CD4-positive, alpha-beta T cell treated with Interleukin-17A for 1 hour (primary cell): ENCODE data around the gene CD3E.
A peak's percentile ranks its signal among the peaks of the same experiment; 100 is the strongest.

Experiments
- DNase-seq: peaks from one replicate; pipeline ENCODE4 v3.0.0-alpha.2; 2020

CD3E gene

DNA sequence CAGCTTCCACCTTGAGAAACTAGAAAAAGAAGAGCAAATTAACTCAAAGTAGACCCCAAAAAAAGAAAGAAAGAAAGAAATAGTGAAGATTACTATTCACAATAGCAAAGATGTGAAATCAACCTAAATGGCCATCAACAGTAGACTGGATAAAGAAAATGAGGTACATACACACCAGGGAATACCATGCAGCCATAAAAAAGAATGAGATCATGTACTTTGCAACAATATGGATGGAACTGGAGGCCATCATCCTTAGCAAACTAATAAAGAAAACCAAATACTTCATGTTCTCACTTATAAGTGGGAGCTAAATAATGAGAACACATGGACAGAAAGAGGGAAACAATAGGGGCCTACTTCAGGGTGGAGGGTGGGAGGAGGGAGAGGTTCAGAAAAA, 24.2 kb downstream of the CD3E start:
- DNase-seq = no peak

DNA sequence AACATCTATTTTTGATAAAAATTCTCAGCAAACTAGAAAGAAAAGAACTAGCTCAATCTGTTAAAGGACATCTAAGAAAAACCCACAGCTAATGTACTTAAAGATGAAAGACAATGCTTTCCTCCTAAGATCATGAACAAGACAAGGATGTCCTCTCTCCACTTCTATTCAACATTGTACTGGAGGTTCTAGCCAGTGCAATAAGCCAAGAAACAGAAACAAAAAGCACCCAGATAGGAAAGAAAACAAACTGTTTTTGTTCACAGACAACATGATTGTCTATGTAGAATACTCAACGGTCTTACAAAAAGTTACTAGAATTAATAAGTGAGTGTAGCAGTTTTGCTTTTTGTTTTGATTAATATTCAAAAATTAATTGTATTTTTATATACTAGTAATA, 30.2 kb downstream of the CD3E start:
- peak; percentile 63 for DNase-seq

DNA sequence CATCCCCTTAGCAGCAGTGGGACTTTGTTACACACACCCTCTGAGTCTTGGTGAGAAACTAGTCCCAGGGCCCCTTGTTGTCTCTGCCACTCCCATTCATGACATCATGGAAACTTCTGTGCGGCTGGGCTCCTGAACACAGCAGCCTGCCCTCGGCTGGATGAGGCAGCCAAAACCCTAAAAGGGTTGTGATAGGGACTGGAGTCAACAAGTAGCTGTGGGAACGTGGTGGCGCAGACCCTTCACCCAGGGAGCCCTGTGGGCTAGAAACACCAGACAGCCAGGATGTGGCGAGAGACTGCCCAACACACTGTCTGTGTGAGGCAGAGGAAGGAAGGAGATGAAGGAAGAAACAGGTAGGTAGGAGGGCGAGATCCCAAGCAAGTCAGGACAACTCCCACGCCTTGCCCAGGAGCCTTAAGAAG, 34.1 kb downstream of the CD3E start:
- peak; percentile 94 for DNase-seq

DNA sequence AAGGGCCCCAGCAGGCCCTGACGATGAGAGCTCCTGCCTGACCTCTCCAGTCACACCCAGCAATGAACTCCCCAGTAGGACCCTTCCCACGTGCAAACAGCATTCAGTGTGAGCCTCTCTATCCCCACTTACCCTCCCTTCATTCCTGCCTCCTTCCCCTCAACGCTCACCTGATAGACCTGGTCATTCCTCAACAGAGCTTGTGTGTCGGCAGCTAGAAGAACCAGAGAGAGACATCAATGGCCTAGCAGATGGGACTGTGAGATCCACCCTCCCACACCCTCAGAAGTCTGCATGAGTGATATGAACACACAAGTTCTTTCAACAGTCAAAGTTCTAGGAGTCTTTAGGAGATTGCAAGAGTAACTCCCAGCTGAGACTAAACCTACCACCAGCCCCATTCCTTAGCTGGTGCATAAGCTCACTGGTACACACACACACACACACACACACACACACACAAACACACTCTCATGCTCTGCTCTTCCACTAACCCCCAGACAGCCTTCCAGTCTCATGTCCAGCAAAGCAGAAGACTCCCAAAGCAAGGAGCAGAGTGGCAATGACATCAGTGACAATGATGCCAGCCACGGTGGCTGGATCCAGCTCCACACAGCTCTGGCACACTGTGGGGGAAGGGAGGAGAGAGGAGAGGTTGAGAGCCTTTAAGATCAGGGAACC, 34.9 kb downstream of the CD3E start:
- peak; percentile 48 for DNase-seq

DNA sequence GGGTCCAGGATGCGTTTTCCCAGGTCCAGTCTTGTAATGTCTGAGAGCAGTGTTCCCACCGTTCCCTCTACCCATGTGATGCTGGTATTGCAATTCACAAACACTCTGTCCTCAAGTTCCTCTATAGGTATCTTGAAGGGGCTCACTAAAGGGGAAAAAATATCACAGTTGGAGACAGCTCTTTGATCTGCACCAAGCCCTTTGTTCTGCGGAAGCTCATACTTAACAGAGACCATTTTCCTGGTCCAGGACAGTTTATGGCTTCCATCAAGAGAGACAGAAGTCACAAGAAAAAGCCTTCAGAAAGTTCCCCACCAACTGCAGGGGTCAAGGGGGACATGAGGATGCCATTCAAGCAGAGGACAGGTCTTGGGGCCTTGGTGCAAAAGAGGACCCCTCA, 35.9 kb downstream of the CD3E start:
- peak; percentile 37 for DNase-seq

DNA sequence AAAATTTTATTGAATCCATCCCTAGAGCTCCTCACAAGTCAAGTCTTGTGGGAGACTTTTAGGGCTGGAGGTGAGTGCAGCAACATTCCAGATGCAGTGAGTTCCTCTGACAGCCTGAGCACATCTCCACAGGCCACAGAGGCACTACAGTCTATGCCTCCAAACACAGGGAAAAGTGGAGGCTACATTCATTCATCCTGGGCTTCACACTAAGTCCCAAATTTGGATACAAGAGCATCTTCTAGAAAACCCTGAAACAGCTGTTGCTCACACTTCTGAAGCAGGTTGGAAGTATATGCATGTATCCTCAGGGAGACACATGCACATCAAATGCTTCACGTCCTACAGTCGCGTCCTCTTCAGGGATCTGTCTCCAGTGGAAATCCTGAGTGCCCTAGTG, 36.7 kb downstream of the CD3E start:
- DNase-seq = no peak

DNA sequence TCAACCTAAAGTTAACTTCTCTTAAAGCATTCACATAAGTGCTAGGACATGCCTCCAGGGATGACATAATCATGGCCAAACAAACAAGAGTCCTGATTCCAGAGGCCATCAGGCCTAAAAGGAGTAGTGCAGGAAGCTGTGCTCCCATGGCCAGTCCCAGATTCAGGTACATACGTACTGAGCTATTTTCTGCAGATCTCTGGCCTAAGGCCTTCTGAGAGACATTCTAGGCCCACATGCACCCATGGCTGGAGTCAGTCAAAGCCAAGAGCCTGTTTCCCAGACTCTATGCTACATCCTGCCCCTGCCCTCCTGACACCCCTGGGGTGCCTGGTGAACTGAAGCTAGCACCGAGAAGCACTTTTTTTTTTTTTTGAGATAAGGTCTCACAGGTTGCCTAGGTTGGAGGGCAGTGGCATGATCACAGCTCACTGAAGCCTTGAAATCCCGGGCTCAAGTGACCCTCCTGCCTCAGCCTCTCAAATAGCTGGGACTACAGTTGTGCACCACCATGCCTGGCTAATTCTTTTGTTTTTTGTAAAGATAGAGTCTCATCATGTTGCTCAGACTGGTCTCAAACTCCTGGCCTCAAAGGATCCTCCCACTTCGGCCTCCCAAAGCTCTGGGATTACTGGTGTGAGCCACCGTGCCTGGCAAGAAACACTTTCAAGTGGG, 37.4 kb downstream of the CD3E start:
- peak; percentile 45 for DNase-seq

DNA sequence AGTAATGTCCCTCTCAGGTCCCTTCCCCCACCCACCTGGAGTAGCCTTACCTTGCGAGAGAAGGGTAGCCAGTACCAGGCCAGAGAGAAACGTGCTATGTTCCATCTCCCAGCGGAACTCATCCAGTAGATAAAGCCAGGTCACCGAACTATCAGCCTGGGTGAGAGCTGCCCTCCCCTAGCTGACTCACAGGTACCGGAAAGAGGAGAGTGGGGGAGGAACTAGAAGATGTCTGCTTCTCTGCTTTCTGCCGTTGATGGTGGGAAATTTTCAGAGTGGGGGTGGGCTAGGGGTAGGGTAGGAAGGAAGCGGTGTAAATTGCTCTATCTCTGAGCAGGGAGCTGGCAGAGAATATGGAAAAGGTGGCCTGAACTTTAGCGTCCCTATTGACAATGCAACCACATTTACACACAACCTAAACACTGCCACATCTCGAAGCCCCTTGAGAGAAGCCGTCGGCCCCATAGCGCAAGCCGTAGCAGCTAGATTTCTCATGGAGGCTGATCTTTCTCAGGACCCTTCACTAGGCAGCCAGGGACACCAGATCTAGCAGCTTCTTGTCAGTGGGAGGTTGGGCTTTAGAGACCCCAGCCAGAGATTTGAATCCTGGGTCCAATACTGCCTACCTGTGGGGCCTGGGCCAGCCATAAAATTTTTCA, 38.1 kb downstream of the CD3E start, which contains the start of gene CD3D:
Gene CD3D (minus strand): TSS at position 203 of the 659 bp plus-strand sequence. CDS start 98 bp downstream, at position 105.
- peak; percentile 85 for DNase-seq

DNA sequence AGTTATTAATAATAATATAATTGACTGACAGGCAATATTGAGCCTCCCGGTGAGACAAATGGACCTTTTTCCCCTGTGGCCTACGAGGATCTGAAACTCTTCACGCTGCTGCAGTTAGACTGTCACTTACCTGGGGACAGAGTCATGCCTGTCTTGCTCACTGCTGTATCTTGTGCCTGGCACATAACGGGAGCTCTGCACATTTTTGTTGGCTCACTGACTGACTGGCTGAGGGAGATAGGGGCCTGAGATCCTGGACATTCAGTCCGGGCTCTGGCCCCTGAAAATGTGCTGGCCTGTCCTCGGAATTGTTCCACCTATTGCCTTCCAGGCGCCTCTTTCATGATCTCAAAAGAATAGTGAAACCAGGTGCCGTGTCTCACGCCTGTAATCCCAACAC, 38.7 kb downstream of the CD3E start:
- DNase-seq = peak; percentile 35

DNA sequence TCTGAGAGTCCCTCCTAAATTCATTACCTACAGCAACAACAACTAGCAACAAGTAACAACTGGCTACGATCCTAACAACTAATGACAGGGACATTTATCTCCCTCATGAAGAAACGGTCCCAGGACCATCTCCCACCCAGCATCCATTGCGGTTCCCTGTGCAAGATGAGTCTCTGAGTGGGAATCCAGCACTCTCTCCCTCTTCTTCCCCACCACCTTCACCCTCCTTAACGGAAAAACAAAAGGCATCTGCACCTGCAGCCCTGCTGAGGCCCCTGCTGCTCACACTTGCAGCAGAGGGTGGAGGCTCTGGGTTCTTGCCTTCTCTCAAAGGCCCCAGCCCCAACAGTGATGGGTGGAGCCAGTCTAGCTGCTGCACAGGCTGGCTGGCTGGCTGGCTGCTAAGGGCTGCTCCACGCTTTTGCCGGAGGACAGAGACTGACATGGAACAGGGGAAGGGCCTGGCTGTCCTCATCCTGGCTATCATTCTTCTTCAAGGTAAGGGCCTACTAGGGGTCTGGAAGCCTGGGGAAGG, 39.5 kb downstream of the CD3E start, which contains the start of gene CD3G:
Gene CD3G (plus strand): TSS at position 364 of the 535 bp plus-strand sequence. CDS start 80 bp downstream, at position 444.
- DNase-seq = peak; percentile 78

DNA sequence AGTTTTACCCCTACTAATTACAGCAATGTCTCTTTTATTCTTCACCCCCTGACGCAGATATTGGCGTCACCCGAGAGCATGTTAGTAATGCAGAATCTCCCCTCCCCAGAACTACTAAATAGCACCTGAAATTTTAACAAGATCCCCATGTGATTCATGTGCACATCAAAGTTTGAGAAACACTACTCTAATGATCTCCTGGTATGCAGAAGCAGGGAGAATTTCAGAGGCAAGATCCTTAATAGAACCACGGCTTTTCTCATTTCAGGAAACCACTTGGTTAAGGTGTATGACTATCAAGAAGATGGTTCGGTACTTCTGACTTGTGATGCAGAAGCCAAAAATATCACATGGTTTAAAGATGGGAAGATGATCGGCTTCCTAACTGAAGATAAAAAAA, 44.9 kb downstream of the CD3E start:
- DNase-seq = no peak

DNA sequence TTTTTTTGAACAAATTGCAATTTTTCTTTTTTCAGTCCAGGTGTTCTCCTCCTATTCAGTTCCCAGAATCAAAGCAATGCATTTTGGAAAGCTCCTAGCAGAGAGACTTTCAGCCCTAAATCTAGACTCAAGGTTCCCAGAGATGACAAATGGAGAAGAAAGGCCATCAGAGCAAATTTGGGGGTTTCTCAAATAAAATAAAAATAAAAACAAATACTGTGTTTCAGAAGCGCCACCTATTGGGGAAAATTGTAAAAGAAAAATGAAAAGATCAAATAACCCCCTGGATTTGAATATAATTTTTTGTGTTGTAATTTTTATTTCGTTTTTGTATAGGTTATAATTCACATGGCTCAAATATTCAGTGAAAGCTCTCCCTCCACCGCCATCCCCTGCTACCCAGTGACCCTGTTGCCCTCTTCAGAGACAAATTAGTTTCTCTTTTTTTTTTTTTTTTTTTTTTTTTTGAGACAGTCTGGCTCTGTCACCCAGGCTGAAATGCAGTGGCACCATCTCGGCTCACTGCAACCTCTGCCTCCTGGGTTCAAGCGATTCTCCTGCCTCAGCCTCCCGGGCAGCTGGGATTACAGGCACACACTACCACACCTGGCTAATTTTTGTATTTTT, 48.7 kb downstream of the CD3E start:
- DNase-seq = peak; percentile 76

DNA sequence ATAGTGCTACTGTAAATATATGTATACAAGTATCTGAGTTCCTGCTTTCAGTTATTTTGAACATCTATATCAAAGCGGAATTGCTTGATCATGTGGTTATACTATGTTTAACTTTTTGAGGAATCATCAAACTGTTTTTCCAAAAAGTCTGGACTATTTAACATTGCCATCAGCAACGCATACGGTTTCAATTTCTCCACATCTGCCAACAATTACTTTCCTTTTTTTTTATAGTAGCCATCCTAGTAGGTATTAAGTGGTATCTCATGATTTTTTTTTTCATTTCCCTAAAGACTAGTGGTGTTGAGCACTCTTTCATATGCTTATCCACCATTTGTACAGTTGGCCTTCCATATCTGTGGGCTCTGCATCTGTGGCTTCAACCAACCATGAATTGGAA, 53.5 kb downstream of the CD3E start:
- no peak for DNase-seq

DNA sequence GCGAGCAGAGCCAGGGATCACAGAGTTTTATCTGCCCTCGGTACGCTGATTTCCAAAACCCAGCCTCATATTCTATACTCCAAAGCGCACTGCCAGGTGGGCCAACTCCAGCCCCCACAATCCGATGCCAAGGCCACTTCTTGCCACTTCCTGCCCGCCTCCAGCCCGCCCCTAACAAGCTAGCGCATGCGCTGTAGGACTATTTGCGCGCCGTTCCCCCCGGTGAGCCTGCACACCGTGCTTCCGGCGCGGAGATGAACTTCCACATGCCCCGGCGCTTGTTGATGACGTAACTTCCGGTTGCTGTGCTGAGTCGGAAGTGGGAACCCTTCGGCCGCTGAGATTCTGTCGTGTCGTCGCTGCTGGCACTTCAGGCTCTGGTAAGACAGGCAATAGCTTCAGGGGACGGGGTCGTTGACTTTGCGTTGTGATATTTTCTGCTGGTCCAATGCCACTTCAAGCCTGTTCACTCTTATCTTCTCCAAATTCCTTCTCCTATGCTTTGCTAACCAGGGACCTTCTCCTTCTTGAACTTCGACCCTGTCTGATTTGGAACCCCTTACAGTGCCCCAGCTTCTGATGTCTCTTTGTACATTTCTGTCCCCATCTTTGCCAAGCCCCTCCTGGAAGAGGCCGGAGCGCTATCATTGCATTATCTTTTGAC, 54.9 kb downstream of the CD3E start, which contains the start of gene UBE4A:
Gene UBE4A (plus strand): TSS at position 306 of the 664 bp plus-strand sequence. CDS start 5,481 bp downstream, outside the sequence.
- DNase-seq = peak; percentile 99

DNA sequence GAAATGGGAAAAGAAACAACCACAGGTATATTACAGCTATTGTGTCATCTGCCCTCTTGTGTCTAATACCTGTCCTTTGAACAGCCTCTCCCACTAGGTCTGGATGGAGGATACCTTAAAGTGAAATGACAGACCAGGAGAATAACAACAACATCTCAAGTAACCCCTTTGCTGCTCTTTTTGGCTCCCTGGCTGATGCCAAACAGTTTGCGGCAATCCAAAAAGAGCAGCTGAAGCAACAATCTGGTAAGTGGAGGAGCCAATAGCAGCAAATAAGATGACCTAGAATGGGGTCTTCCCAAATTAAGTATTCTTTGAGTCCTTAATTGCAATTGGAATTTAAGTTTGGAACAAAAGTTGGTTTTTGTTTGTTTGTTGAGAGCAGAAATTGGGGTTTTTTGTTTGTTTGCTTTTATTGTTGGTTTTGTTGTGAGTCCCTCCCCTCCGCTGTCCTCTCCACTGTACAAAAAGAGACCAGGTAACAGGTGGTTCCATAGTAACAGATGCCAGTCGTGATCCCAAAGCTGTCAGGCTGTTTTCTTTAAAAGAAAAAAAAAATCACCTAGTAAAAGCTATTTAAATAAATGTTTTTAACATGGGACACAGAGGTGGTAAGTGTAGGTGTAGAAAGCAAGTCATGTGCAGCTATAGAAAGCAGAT, 60.6 kb downstream of the CD3E start:
- no peak for DNase-seq
